ENCODE data around the gene CDKN2B.
A peak's percentile ranks its signal among the peaks of the same experiment; 100 is the strongest.

The CDKN2B gene

DNA sequence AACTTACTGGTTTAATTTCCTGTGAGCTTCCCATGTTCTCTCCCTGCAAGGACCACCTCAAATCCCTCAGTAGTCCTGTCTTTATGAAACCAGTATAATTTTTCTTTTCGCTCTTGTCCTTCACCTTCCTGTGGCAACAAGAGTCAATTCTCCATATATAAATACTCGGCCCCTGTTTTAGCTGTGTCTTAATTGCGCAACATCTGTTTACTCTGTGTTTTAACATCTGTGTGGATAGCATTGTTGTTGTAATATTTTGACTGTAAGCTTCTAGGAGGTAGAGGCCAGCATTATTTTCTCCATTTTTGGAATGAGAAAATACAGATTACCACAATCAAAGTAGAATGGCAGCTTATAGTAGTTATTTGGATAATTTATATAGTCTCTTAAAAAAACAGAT lies 30.2 kb upstream of the CDKN2B start:
- TF ChIP-seq PRDM1 (tag by site-specific recombination; IDR thresholded peaks at IDR 0.05) (no peak), ZNF776 (tag by site-specific recombination; IDR thresholded peaks at IDR 0.05; ENCODE audit: borderline replicate concordance) (no peak), REST (tag by site-specific recombination; IDR thresholded peaks at IDR 0.05) (no peak), ZIC2 (tag by site-specific recombination; IDR thresholded peaks at IDR 0.05) (no peak), ZNF148 (tag by site-specific recombination; IDR thresholded peaks at IDR 0.05; ENCODE audit: borderline replicate concordance) (no peak), SCRT2 (tag by site-specific recombination; IDR thresholded peaks at IDR 0.05) (no peak), ZFP3 (tag by site-specific recombination; IDR thresholded peaks at IDR 0.05; ENCODE audit: low read depth) (no peak), KLF16 (tag by site-specific recombination; IDR thresholded peaks at IDR 0.05) (no peak), KLF7 (tag by site-specific recombination; IDR thresholded peaks at IDR 0.05; ENCODE audit: borderline replicate concordance) (no peak), YY1 (tag by site-specific recombination; IDR thresholded peaks at IDR 0.05) (no peak)
- TF ChIP-seq, protein P1, sequence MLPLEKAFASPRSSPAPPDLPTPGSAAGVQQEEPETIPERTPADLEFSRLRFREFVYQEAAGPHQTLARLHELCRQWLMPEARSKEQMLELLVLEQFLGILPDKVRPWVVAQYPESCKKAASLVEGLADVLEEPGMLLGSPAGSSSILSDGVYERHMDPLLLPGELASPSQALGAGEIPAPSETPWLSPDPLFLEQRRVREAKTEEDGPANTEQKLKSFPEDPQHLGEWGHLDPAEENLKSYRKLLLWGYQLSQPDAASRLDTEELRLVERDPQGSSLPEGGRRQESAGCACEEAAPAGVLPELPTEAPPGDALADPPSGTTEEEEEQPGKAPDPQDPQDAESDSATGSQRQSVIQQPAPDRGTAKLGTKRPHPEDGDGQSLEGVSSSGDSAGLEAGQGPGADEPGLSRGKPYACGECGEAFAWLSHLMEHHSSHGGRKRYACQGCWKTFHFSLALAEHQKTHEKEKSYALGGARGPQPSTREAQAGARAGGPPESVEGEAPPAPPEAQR (tag by site-specific recombination; IDR thresholded peaks at IDR 0.05), result no peak
- CTCF ChIA-PET, result interaction anchor here (0.8 to 6.5 kb wide), 15 partner anchors 8 to 226 kb away, joined by 3 to 71 read pairs (median 5); partner anchors contain the start of gene CDKN2B
- Histone ChIP-seq H3K4me3 (ENCODE audit: low read depth, low read length) (no peak overlapping the region), H3K4me1 (ENCODE audit: control insufficient read depth, insufficient read depth, low read length) (peaks cover 12% of the 10 kb centered on the region; the same call in 1 of the 2 replicates), H3K36me3 (ENCODE audit: control insufficient read depth in 2 of 2, insufficient read depth in 1 of 2, low read length in 2 of 2) (no peaks in the 10 kb centered on the region), H3K27ac (ENCODE audit: extremely low read depth, low read depth, low read length) (no peak overlapping the region), H3K9me3 (ENCODE audit: control insufficient read depth, insufficient read depth, low read depth, low read length) (no peaks in the 10 kb centered on the region)
- POLR2A ChIA-PET, result interaction anchor here (0.8 to 3.5 kb wide), 2 partner anchors 10 to 30 kb away, joined by 3 to 23 read pairs; partner anchors contain the start of gene CDKN2B

DNA sequence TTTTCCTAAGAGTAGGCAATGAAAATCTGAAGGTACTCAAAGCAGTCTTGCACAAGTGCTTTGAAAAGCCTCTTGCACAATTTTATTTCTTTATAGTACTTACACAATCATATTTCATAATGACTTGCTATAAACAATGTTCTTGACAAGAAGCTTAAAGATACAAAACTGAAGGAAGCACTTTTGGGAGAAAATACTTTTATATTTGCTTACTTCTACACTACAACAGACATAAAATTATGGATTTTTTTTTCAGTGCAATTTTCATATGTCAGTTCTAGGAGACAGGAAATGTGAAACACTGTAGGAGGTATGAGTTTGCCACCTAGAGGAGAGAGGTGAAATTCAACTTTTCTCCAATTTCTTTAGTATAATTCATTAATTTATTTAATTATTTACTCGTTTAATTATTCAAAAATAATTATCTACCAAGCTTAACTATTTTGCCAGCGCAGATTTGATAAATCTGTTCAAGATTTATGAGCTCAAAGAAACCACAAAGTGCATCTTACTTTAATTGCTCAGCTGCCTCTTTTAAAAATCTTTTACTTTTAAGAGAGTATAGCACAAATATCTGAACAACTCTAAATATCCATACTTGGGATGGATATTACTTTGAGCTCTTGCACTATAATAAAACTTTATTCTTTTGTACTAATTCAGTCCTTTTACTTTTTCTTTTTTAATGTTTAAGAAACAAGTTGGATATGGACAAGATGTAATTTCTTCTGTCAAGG lies 29.0 kb upstream of the CDKN2B start:
- Histone ChIP-seq H3K4me1 (ENCODE audit: control insufficient read depth, insufficient read depth, low read length) (peaks cover 10% of the 10 kb centered on the region; the same call in 1 of the 2 replicates), H3K27ac (ENCODE audit: extremely low read depth, low read depth, low read length) (no peak overlapping the region), H3K4me3 (ENCODE audit: low read depth, low read length) (no peak overlapping the region), H3K9me3 (ENCODE audit: control insufficient read depth, insufficient read depth, low read depth, low read length) (no peaks in the 10 kb centered on the region), H3K36me3 (ENCODE audit: control insufficient read depth in 2 of 2, insufficient read depth in 1 of 2, low read length in 2 of 2) (peaks cover 0 to 9% of the 10 kb centered on the region in 2 experiments; a peak in 1 of 3 replicates)
- ChIA-PET CTCF (interaction anchor here (0.6 to 6.5 kb wide), 24 partner anchors 9 to 884 kb away, joined by 3 to 71 read pairs (median 6); partner anchors contain the start of gene CDKN2B), POLR2A (interaction anchor here (2.2 kb wide), 1 partner anchor 29 kb away, joined by 13 read pairs; the partner anchor contains the start of gene CDKN2B)
- TF ChIP-seq PRDM6 (tag by site-specific recombination; IDR thresholded peaks at IDR 0.05) (peak; percentile 16; the same call in 1 of the 2 replicates), ZNF658 (tag by site-specific recombination; IDR thresholded peaks at IDR 0.05) (no peak), ZNF654 (tag by site-specific recombination; IDR thresholded peaks at IDR 0.05; ENCODE audit: low read depth) (0 out of 2 replicates have a peak, but pooled peaks have one; percentile 21)
- TF ChIP-seq, protein P2, sequence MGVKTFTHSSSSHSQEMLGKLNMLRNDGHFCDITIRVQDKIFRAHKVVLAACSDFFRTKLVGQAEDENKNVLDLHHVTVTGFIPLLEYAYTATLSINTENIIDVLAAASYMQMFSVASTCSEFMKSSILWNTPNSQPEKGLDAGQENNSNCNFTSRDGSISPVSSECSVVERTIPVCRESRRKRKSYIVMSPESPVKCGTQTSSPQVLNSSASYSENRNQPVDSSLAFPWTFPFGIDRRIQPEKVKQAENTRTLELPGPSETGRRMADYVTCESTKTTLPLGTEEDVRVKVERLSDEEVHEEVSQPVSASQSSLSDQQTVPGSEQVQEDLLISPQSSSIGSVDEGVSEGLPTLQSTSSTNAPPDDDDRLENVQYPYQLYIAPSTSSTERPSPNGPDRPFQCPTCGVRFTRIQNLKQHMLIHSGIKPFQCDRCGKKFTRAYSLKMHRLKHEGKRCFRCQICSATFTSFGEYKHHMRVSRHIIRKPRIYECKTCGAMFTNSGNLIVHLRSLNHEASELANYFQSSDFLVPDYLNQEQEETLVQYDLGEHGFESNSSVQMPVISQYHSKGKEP (tag by site-specific recombination; IDR thresholded peaks at IDR 0.05), result no peak
